ENCODE results near the gene OPCML. TPM values are rescaled to one million over a fixed set of nuclear protein-coding genes. Genes with fewer than 3 reads are reported as not detected.

OPCML gene
- total RNA-seq, 1 experiment from 2014 or later: 0.94 TPM

DNA sequence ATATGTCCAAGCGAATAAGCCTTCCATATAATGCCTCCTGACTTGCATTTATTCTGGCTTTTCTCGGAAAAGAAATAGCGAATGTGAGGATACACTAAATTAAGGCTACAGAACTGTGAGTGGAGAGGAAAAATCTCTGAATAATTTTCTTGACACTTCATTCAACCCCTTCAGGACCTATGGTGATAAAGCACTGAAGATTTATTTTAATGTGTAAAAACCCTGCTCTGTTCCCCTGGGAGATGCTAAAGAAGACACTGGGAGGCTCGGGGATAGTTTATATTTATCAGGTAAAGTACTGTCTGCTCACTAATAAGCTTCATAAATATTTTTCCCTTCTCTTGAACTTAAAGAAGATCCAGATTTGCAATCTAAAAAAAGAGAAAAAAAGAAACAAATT is 895.8 kb downstream of the OPCML start:
- Histone ChIP-seq H3K79me2 (ENCODE audit: insufficient read depth, low read length) (no peaks in the 10 kb centered on the region), H3K18ac (ENCODE audit: insufficient read length, low read depth, low read length) (no peak overlapping the region), H3K23ac (ENCODE audit: insufficient read length, low read depth, low read length) (no peak overlapping the region), H2BK12ac (ENCODE audit: insufficient read length, low read depth, low read length) (no peak overlapping the region), H2BK15ac (ENCODE audit: low read depth, low read length) (no peak overlapping the region), H3T11ph (ENCODE audit: low read length) (no peak overlapping the region), H2AK5ac (ENCODE audit: insufficient read length, low read length) (no peak overlapping the region), H3K23me2 (ENCODE audit: insufficient read length, low read depth, low read length, poor library complexity, severe bottlenecking) (no peaks in the 10 kb centered on the region), H2BK120ac (ENCODE audit: low read depth, low read length, poor library complexity, severe bottlenecking) (no peak overlapping the region), H3K4me2 (ENCODE audit: insufficient read depth, insufficient read length, low read length) (no peak overlapping the region), H2AFZ (ENCODE audit: low read length) (no peak overlapping the region), H4K91ac (ENCODE audit: insufficient read length, low read depth, low read length) (no peak overlapping the region), H4K20me1 (ENCODE audit: control insufficient read depth, insufficient read depth, insufficient read length) (no peaks in the 10 kb centered on the region), H2BK5ac (ENCODE audit: insufficient read length, low read length) (no peak overlapping the region), H3K79me1 (ENCODE audit: insufficient read depth, low read depth, low read length, poor library complexity, severe bottlenecking) (no peaks in the 10 kb centered on the region), H3K4ac (ENCODE audit: low read depth, low read length) (no peak overlapping the region), H3K56ac (ENCODE audit: insufficient read length, low read depth, low read length) (no peak overlapping the region), H2BK20ac (ENCODE audit: low read depth, low read length, poor library complexity, severe bottlenecking) (no peak overlapping the region), H4K8ac (replicated peaks; ENCODE audit: insufficient read length, low read depth, low read length) (no peak overlapping the region), H3K4me1 (ENCODE audit: insufficient read depth, low read length) (no peaks in the 10 kb centered on the region), H3K27ac (ENCODE audit: insufficient read length, low read depth, low read length) (no peak overlapping the region), H3K9ac (ENCODE audit: extremely low read depth, insufficient read length, low read length) (no peak overlapping the region), H3K9me3 (ENCODE audit: control insufficient read depth, low read depth, low read length) (no peaks in the 10 kb centered on the region), H4K5ac (ENCODE audit: insufficient read length, low read depth, low read length) (no peak overlapping the region), H3K14ac (ENCODE audit: insufficient read depth, low read length) (no peak overlapping the region), H3K27me3 (ENCODE audit: insufficient read depth, low read length) (no peaks in the 10 kb centered on the region)
- Mint-ChIP-seq H3K27me3 (ENCODE audit: low read depth) (no peaks in the 10 kb centered on the region; the same call in none of the 2 replicates), H3K36me3 (ENCODE audit: insufficient read depth in 1 of 3, low read depth in 3 of 3) (no peaks in the 10 kb centered on the region; a peak in 1 of 7 replicates), H3K4me1 (peaks cover 19 to 26% of the 10 kb centered on the region in 2 experiments), H3K27ac (no peak overlapping the region), H3K9me3 (no peaks in the 10 kb centered on the region), H3K4me3 (no peak overlapping the region)
- WGBS (ENCODE audit: extremely low coverage, insufficient read length, low lambda C conversion rate): no CpG with 5 or more reads among the region's 4 CpGs
- no peak for DNase-seq
- TF ChIP-seq, protein P1, sequence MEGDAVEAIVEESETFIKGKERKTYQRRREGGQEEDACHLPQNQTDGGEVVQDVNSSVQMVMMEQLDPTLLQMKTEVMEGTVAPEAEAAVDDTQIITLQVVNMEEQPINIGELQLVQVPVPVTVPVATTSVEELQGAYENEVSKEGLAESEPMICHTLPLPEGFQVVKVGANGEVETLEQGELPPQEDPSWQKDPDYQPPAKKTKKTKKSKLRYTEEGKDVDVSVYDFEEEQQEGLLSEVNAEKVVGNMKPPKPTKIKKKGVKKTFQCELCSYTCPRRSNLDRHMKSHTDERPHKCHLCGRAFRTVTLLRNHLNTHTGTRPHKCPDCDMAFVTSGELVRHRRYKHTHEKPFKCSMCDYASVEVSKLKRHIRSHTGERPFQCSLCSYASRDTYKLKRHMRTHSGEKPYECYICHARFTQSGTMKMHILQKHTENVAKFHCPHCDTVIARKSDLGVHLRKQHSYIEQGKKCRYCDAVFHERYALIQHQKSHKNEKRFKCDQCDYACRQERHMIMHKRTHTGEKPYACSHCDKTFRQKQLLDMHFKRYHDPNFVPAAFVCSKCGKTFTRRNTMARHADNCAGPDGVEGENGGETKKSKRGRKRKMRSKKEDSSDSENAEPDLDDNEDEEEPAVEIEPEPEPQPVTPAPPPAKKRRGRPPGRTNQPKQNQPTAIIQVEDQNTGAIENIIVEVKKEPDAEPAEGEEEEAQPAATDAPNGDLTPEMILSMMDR (conservative IDR thresholded peaks at IDR 0.05): no peak

Data from H9 (cell line).